AG10803 (cell line): Measurements from ENCODE around the gene SLC22A14.
A peak's percentile ranks its signal among the peaks of the same experiment; 100 is the strongest.
"Not testable (repeated sequence)": the region's sequence is repeated elsewhere in the genome, so short reads cannot be mapped to it uniquely, and the experiment has no call there.

Source experiments
- DNase-seq: peaks from one replicate; pipeline ENCODE4 v3.0.0; 2010; ENCODE audit warnings: low read depth
- H3K4me3 ChIP-seq: 2 replicates; pipeline ENCODE4 v1.5.1; 2011; ENCODE audit warnings: mild to moderate bottlenecking, low read length, control low read depth
- TF ChIP-seq, protein P1 (sequence below): conservative IDR thresholded peaks from 2 replicates; pipeline ENCODE4 v1.5.1; 2011; ENCODE audit warnings: mild to moderate bottlenecking, low read length, control low read depth, inconsistent platforms

SLC22A14 gene

DNA sequence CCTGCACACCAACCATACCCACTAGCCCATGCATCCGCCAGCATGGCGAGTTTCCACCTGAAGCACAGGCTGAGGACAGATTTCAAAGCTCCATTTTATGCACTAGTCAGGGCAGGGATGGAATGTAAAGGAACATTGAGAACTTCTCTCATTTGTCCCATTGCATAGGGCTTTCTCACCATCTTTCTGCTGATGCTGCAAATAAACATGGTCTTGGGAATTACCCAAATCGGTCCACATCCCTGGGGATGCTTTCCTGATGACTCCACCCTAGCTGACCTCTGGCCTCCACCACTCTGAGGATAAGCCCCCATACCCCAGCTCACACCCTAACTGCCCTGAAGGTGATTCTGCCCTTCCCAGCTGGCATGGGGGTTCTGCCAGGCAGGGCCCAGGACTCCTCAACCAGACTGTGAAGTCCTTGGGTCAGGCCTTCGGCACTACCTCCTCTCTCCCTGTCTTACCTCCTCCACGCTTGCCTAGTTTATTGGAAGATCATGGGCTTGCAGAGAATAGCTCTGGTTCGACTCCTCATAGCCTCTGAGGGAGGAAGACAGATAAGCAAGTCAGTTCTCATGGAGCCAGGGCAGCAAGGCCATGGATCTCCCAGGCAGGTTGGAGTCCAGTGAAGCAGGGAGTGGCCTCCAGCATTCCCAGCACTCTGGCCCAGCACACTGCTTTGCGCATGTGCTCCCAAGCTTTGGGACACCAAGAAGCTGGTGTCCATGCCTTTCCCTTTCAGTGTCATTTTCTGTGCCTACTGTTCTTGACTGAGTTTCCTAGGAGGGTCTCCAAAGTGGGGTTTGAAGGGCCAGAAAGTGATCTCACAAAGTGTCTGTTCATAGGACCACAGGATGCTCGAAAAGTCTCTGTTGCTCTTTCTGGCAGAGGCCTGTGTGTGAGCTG lies 36.9 kb downstream of the SLC22A14 start:
- no peak for DNase-seq
- no peak overlapping the region for H3K4me3 ChIP-seq
- TF ChIP-seq, protein P1, sequence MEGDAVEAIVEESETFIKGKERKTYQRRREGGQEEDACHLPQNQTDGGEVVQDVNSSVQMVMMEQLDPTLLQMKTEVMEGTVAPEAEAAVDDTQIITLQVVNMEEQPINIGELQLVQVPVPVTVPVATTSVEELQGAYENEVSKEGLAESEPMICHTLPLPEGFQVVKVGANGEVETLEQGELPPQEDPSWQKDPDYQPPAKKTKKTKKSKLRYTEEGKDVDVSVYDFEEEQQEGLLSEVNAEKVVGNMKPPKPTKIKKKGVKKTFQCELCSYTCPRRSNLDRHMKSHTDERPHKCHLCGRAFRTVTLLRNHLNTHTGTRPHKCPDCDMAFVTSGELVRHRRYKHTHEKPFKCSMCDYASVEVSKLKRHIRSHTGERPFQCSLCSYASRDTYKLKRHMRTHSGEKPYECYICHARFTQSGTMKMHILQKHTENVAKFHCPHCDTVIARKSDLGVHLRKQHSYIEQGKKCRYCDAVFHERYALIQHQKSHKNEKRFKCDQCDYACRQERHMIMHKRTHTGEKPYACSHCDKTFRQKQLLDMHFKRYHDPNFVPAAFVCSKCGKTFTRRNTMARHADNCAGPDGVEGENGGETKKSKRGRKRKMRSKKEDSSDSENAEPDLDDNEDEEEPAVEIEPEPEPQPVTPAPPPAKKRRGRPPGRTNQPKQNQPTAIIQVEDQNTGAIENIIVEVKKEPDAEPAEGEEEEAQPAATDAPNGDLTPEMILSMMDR, result no peak

DNA sequence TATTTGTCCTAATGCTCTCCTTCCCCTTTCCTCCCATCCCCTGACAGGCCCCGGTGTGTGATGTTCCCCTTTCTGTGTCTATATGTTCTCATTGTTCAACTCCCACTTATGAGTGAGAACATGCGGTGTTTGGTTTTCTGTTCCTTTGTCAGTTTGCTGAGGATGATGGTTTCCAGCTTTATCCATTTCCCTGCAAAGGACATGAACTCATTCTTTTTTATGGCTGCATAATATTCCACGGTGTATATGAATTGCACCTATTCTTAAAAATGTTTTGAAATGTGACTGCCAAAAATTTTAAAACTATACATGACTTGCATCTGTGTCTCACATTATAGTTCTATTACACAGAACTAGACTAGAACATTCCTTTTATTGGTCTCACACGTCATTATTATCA lies 38.5 kb downstream of the SLC22A14 start:
- not testable (repeated sequence) for H3K4me3 ChIP-seq, DNase-seq

DNA sequence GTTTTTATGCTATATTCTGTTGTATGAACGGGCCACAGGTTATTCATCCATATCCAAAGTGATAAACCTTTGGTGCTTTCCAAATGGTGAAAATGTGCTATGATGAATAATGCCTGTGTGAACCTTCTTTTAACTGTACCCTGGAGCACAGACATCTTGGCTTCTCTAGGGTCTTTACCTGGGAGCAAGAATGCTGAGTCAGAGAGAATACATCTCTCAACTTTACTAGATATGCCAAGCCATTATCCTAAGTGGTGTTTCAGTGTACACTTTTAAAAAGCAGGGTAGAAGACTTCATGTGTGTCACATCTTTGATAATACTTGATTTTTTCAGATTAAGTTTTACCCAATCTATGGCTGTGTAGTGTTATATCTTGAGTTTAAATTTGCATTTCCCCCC lies 41.0 kb downstream of the SLC22A14 start:
- TF ChIP-seq, protein P1, result no peak
- DNase-seq, result no peak
- no peak overlapping the region for H3K4me3 ChIP-seq

DNA sequence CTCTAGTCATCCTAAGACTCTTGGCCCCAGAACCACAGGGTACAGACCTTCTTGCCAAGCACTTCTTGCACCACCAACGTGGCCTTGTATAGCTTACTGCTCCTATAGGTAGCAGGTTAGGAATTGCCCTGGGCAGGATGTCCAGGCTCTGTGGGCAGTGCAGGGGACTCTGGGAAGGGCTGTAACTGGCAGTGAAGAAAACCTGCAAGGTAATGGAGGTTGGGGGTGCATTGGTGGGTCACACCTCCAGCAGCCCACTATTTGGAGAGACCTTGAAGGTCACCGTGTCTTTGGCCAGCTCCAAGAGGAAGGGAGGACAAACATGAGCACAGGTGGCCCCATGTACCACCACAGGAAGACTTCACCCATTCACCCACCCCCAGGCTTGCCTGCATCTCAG lies 43.2 kb downstream of the SLC22A14 start:
- DNase-seq, result no peak
- TF ChIP-seq, protein P1, result no peak
- no peak overlapping the region for H3K4me3 ChIP-seq

DNA sequence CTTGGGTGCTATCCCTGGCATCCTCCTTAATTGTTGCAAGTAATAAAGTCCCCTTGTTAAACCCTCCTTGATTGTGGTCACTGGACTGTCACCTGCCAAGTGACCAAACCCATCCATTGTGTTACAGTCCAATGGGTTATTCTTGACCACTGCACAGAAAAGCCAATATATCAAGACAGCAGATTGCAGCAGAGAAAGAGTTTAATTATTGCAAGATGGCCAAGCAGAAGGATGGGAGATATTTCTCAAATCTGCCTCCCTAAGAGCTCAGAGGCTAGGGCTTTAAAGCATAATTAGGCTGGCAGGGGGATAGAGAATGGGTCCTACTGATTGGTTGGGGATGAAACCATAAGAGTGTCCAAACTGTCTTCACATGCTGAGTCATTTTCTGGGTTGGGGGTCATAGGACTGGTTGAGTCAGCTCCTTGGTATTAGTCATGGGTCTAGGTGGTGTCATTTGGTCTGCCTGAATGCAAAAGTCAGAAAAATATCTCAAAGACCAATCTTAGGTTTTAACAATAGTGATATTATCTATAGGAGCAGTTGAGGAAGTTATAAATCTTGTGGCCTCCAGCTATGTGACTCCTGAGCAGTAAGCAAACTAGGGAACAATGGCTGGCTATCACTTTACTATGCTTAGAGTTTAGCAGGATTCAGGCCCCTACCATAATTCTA lies 45.4 kb downstream of the SLC22A14 start:
- TF ChIP-seq, protein P1, result no peak
- H3K4me3 ChIP-seq, result no peak overlapping the region
- DNase-seq, result peak; percentile 15

DNA sequence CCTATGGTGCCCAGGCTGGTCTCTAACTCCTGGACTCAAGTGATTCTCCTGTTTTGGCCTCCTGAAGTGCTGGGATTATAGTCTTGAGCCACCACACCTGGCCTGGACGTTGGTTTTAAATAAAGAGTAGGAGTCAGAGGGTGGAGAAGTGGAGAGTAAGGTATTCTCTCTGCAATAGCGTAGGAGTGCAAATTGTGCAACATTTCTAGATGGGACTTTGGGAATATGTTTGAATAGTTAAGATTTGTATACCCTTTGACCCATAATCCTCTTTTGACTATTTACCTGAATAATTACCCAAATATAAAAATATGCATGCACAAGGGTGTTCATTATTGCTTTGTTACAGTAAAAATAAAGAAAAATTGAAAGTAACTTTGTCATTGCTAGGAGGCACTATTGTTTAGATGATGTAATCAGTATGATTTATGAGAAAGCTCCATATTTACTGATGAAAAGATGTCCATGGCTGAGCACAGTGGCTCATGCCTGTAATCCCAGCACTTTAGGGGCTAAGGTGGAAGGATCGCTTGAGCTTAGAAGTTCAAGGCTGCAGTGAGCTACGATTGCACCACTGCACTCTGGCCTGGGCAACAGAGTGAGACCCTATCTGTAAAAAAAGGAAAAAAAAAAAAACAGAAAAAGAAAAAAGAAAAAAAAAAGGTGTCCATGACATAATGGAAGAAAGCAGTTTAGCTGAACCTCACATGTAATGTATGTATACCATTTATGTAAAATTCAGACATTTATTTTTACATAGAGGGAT lies 49.3 kb downstream of the SLC22A14 start:
- DNase-seq, result no peak
- no peak overlapping the region for H3K4me3 ChIP-seq
- TF ChIP-seq, protein P1, result no peak

DNA sequence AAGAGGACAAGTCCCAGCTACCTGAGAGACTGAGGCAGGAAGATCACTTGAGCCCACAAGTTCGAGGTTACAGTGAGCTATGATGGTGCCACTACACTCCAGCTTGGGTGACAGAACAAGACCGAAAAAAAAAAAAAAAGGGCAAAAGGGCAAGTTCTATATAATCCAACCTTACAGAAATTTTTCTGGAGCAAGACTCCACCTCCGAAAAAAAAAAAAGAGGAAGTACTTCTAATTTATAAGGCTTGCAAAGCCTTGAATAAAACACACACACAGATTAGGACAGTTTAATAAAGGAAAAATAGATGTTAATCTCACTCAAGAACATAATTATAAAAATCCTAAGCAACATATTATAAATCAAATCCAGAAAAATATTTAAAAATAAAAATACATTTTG lies 50.1 kb downstream of the SLC22A14 start:
- DNase-seq, result no peak
- H3K4me3 ChIP-seq, result no peak overlapping the region
- TF ChIP-seq, protein P1, result no peak
